Islet of Langerhans (tissue), 1 donor: ENCODE results near the gene WASF3.
"Not testable (repeated sequence)": the region's sequence is repeated elsewhere in the genome, so short reads cannot be mapped to it uniquely, and the experiment has no call there.

Experiments
- FAIRE-seq: peaks from one replicate; lab custom pipeline; 2011; peaks lifted over from hg19 to GRCh38; lab: Jason Lieb, UNC

WASF3 gene

GRCh38 chr13:26590951-26591350, 33.5 kb downstream of the WASF3 start:
- no peak for FAIRE-seq

- FAIRE-seq = no peak
Observed at GRCh38 chr13:26591672-26592071, 34.2 kb downstream of the WASF3 start.

- FAIRE-seq = no peak
Observed at GRCh38 chr13:26593661-26594060, 36.2 kb downstream of the WASF3 start.

GRCh38 chr13:26594363-26594762, 36.9 kb downstream of the WASF3 start:
- no peak for FAIRE-seq

- FAIRE-seq = no peak
Observed at GRCh38 chr13:26596458-26596857, 39.0 kb downstream of the WASF3 start.

- no peak for FAIRE-seq
Observed at GRCh38 chr13:26599403-26599802, 41.9 kb downstream of the WASF3 start.

GRCh38 chr13:26599860-26600259, 42.4 kb downstream of the WASF3 start:
- peak; percentile 91 for FAIRE-seq

GRCh38 chr13:26600343-26600742, 42.9 kb downstream of the WASF3 start:
- FAIRE-seq = no peak

GRCh38 chr13:26601669-26602068, 44.2 kb downstream of the WASF3 start:
- no peak for FAIRE-seq

GRCh38 chr13:26602783-26603182, 45.3 kb downstream of the WASF3 start:
- no peak for FAIRE-seq

GRCh38 chr13:26604784-26605545, 47.5 kb downstream of the WASF3 start:
- peak; percentile 24 for FAIRE-seq

GRCh38 chr13:26605845-26606244, 48.4 kb downstream of the WASF3 start:
- FAIRE-seq = no peak

- FAIRE-seq = no peak
Observed at GRCh38 chr13:26606631-26607030, 49.1 kb downstream of the WASF3 start.

GRCh38 chr13:26614721-26615120, 57.2 kb downstream of the WASF3 start:
- FAIRE-seq = no peak

GRCh38 chr13:26616126-26616525, 58.6 kb downstream of the WASF3 start:
- peak; percentile 49 for FAIRE-seq

- no peak for FAIRE-seq
Observed at GRCh38 chr13:26618726-26619125, 61.2 kb downstream of the WASF3 start.

GRCh38 chr13:26619358-26619757, 61.9 kb downstream of the WASF3 start:
- no peak for FAIRE-seq

GRCh38 chr13:26621731-26622401, 64.4 kb downstream of the WASF3 start:
- no peak for FAIRE-seq

- FAIRE-seq = no peak
Observed at GRCh38 chr13:26623125-26623524, 65.6 kb downstream of the WASF3 start.

- FAIRE-seq = no peak
Observed at GRCh38 chr13:26624572-26624971, 67.1 kb downstream of the WASF3 start.

- no peak for FAIRE-seq
Observed at GRCh38 chr13:26626271-26626670, 68.8 kb downstream of the WASF3 start.

GRCh38 chr13:26628706-26629105, 71.2 kb downstream of the WASF3 start:
- no peak for FAIRE-seq

- FAIRE-seq = no peak
Observed at GRCh38 chr13:26629260-26629825, 71.9 kb downstream of the WASF3 start.

- FAIRE-seq = not testable (repeated sequence)
Observed at GRCh38 chr13:26635634-26636033, 78.2 kb downstream of the WASF3 start.
